ENCODE data around the gene UTS2B.
"Not testable (repeated sequence)": the region's sequence is repeated elsewhere in the genome, so short reads cannot be mapped to it uniquely, and the experiment has no call there.

Gene UTS2B

DNA sequence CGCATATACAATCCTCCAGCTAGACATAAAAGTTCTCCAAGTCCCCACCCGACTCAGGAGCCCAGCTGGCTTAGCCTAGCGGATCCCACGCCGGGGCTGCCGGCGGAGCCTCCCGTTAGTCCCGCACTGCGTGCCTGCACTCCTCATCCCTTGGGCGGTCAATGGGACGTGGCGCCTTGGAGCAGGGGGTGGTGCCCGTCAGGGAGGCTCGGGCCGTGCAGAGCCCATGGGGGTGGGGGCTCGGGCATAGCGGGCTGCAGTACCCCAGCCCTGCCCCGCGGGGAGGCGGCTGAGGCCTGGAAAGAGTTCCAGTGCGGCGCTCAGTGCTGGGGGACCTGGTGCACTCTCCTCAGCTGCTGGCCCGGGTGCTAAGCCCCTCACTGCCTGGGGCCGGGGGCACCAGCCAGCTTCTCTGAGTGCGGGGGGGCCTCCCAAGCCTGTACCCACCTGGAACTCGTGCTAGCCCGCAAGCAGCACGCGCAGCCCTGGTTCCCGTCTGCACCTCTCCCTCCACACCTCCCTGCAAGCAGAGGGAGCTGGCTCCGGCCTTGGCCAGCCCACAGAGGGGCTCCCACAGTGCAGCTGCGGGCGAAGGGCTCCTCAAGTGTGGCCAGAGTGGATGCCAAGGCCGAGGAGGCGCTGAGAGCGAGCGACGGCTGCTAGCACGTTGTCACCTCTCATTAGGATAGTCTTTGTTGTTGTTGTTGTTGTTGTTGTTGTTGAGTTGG is 13.3 kb downstream of the UTS2B start:
- DNase-seq: no peak

DNA sequence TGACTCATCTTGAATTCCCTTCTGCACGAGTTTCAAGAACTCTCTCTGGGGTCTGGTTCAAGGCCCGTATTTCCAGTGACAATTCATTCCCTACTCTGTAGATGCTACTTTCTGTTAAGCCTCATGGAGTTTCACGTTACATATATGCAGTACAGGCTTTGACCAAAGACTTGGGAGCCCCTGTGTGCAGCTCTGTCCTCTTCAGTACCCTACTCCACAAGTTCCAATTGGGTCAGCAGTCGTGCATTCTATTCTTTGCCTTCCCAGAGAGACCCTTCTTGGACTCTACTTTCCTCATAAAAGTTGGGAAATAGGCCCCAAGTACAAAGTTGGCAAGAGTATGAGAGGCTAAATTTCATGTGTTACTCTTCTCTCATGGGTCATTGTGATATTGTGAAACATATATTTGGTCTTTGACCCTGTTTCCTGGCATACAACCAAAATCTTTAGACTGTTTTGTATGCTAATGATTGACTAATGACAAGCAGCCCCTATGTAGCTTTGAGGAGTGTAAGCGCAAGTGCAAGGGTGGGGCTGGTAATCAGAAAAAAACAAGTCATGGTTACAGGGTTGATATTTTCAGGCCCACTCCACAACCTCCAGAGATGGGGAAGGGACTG is 16.1 kb downstream of the UTS2B start:
- no peak for DNase-seq

DNA sequence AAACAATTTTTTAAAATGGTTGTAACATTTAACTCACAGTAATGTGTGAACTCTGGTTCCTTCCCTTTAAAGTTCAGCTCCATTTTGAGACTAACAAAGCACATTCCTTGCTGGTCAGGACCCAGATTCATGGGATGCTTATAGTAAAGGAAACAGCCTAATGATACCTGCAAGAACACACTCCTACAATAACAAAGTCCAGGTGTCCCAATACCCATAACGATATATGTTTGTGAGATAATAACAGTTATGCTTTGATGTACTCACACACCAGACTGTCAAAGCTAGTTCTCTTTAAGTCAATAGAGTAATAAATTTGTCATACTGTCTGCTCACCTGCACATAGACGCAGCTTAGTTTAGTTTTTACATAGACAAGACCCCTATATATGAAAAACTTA is 17.0 kb downstream of the UTS2B start:
- DNase-seq: no peak

DNA sequence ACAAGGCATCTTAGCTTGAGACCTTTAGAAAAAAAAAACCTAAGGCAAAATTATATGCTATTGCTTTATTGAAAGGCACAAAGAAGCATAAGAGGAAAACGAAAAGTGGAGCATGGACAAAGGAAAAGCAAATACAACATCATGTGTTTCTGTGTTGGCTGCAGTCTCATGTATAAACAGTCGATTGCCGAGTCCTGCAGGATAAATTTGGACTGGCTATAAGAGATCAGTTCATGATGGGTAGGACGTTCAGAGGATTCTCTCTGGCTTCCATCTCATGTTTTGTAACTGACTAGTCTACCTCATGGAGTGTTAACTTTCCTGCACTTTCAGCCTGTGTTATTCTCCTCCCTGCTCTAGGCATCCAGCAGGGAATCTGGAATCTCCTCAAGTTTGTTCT is 23.0 kb downstream of the UTS2B start:
- no peak for DNase-seq

DNA sequence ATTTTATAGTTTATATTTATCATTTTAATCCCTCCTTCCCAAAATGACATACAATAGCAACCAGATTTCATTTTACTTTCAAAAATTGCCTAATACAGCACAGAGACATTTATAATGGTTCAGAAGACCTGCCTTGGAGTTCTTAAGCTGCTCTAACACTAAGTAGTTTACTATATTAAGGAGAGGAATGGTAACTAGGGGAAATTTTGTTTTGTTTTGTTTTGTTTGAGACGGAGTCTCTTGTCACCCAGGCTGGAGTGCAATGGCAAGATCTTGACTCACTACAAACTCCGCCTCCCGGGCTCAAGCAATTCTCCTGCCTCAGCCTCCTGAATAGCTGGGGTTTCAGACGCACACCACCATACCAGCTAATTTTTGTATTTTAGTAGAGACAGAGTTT is 23.9 kb downstream of the UTS2B start:
- DNase-seq: no peak

DNA sequence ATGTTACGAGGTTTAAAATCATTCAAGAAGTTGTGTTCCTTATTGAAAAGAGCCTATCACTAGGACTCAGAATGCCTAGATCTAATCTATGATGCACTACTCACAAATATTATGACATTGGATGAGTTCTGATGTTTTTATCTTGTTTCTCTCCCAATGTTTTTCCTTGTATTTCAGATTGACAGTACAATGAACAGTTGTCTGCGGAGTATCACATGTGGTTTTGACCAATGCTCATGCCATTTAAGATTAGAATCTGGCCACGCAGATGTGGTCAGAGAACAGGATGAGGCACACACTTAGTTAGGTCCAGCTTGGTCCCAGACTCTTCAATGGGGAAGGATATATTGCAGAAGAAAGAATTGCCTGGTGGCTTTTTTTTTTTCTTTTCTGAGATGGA is 26.7 kb downstream of the UTS2B start:
- DNase-seq: no peak

DNA sequence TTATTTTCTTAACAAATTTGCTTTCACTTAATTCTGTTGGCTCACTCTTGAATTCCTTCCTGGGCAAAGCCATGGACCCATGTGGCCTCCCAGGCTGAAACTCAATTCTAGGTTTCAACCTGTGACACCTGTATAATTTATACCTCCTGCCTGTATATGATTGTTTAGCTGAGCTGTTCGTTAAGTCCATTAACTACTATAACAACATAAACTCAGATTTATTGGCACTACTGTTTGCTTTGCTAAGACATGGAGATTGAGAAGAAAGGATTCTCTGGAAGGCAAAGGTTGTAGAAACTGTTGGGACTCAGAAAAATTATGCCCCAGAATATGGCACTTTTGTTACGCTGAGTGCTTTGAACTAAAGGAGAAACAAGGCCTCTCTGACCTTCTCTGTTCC is 27.9 kb downstream of the UTS2B start:
- no peak for DNase-seq

DNA sequence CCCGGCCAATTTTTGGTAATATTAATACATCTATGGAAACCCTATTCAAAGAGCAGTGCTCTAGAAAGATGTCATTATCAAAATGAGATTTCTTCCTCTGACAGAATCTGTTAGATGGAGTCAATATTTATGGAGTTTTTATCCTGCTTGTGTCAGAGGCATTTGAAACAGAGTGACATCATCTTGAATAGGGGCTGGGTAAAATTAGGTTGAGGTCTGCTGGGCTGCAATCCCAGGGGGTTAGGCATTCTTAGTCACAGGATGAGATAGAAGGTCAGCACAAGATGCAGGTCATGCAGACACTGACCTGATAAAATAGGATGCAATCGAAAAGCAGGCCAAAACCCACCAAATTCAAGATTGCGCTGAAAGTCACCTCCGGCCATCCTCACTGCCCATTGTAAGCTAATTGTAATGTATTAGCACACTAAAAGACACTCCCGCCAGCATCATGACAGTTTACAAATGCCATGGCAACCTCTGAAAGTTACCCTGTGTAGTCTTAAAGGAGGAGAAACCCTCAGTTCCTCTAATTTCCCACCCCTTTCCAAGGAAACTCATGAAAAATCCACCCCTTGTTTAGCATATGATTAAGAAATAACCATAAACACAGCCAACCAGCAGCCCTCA is 28.4 kb downstream of the UTS2B start:
- DNase-seq: no peak

DNA sequence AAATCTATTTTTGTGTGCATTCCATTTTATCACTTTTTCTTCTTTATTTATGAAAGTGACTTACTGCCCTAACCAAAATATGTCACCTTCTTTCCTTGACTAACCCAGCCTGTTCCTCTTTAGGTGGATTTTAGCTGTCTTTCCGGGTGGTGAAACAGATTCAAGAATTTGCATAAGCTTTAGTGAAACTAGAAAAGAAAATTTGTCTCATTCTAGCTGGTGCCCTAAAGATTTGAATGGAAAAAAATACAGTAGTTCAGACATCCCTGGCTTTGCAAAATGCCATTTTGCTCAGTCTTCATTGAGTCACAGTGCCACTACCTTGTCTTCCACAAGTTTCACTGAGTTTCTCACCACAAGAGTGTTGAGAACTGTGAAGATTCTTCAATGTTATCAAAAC is 29.3 kb downstream of the UTS2B start:
- DNase-seq: no peak

DNA sequence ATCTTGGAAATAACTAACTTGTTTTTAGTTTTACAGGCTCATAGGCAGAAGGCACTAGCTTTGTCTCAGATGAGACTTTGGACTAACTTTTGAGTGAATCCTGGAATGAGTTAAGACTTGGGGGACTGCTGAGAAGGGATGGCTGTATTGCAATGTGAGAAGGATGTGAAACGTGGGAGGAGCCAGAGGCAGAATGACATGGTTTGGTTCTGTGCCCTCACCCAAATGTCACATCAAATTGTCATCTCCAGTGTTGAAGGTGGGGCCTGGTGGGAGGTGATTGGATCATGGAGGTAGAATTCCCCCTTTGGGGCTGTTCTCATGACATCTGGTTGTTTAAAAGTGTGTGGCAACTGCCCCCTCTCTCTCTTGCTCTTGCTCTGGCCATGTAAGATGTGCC is 29.9 kb downstream of the UTS2B start:
- no peak for DNase-seq

DNA sequence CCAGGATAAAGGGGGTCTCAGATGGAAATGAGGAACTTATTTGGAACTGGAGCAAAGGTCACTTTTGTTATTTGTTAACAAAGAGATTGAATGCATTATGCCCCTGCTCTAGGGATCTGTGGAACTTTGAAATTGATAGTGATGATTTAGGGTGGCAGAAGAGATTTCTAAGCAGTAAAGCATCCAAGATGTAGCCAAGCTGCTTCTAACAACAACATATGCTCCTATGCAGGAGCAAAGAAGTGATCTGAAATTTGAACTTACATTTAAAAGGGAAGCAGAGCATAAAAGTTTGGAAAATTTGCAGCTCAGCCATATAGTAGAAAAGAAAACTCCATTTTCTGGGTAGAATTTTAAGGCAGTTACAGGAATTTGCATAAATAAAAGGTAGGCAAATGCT is 31.5 kb downstream of the UTS2B start:
- no peak for DNase-seq

DNA sequence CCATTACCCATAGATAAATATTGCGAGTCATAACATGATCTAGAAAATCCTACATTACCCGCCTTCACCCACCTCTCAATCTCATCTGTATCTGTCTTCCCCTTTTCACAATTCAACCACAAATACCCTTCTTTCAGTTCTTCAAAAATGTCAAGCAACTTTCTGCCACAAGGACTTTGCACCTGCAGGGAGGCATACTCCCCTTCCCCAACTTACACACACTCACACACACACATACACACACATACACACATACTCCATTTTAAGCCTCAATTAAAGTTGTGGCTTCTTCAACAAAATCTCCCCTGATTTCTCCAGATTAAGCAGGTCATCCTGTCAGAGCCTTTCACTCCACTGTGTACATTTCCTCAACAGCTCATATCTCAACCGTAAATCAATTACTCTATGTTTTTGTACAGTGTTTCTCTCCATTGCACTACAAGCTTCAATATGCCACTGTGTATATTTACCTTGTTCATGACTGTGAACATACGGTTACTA is 34.2 kb downstream of the UTS2B start:
- DNase-seq: no peak

DNA sequence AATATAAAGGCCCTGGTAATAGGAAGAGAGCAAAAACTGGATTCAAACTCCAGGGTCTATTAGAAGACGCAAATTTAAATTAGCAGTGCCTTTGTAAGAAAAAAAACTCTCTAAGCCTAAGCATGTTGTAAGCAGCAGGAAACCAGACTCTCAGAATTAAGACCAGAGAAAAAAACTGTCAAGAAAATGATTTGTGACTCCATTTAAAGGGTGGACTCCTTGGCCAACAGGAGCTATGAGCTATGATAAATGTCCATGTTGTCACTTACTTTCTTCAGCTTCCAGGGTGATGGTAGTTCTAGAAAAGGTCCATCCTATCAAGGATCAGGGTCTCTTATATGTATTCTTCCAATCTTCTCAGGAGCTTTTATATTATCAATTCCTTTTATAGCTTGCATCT is 36.0 kb downstream of the UTS2B start:
- DNase-seq: no peak

DNA sequence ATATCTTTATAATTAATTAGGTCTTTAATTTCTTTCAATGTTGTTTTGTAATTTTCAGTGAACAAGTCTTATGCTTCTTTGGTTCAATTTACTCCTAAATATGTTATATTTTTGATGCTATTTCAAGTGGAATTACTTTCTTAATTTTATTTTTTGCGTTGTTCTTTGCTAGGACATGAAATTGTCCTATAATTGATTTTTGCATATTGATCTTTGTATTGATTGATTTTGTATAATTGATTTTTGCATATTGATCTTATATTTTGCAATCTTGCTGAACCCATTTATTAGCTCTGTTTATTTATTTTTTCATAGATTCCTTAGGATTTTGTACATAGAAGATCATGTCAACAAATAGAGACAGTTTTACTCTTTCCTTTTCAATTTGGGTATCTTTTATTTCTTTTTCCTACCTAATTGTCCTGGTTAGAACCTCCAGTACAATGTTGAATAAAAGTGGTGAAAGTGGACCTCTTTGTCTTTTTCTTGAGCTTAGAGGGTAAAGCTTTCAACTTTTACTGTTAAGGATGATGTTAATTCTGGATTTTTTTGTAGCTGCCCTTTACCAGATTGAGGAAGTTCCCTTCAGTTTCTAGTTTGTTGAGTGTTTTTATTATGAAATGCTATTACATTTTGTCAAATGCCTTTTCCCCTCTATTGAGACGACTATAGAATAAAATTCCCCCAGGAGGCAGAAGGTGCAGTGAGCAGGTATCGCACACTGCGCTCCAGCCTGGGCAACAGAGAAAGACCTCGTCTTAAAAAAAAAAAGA is 37.9 kb downstream of the UTS2B start:
- no peak for DNase-seq

DNA sequence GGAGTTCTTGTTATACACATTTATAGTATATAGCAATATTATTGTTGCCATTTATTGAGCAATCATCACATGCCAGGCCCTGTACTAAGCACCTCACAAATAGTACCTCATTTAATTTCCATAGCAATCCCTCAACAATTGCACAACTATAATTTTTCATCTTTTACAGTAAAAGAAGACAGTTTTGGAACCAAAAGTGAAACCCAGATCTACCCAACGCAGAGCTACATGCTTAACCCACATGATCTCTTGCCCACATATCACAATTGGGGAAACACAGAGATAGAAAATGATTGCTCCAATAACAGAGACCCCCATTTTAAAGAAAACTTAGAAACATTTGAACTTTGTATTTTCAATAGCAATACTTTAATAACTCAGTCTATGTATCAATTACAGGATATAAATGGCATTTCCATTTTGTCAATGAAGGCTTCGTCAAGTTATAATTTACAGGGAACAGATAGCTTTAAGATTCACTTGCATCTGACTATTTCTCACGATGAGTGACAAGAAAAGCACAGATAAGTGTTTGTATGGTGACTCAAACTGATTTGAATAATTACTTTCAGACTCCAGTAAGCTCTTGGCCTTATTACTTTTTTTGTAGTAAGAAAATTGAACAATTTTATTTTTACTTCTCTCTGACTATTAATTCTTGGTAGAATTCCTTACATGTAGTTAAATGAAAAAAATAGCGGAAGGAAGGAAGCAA is 39.9 kb downstream of the UTS2B start:
- DNase-seq: no peak

DNA sequence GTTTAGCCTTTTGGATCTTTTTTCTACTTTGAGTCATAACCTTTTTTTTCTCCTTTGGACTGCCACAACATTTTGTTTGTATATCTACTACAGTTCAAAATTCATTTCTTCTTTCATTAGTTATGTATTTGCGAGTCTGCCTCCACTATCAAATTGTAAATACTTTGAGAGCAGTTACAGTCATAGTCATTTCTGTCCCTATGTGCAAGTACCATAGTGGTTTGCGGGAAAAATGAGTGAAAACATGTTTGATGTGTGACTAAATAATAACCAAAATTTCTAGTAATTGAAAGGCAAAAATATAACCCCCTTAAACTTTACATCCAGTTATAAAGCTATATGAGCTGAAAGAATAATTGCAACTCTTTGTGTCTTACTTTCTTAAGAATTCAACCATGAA is 46.9 kb downstream of the UTS2B start:
- no peak for DNase-seq

DNA sequence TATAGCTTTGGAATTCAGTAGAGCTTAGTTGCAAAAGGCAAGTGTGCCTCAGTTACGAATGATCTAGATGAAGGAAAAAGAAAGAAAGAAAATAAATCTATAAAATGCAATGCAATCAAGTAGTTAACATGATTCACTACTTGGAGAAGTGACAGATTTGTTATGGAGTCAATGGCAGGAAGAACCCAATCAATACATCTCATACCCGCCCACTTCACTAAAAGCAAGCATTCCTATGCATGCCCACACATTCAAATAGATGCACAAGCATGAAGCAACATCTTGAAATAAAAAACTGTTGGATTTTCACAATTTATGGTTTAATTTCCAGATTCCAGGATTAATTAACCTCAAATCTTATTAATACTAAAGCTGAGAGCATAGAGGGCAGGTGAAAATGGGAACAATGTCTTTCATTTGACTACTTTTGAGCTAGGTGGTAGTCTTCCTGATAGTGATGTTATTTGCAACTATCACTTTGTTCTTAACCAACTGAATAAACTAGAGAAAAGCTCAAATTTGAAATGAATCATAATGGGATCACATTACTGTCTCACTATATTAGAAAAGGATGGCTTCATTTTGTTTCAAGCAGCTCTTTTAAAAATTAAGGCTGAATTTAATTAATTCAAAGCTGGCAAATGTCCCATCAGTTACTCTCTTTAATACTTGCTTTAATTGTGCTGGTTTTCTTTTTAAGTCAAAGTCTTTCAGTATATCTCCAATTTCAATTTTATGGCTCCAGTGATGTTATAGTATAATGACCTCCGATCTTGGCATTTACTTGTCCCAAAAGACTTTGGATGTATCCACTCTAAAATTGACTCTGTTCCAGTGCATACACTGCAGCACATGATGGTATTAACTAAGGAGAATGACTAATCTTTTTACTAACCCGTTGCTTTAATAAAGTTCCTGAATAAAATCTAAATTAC is 47.8 kb downstream of the UTS2B start:
- DNase-seq: no peak

DNA sequence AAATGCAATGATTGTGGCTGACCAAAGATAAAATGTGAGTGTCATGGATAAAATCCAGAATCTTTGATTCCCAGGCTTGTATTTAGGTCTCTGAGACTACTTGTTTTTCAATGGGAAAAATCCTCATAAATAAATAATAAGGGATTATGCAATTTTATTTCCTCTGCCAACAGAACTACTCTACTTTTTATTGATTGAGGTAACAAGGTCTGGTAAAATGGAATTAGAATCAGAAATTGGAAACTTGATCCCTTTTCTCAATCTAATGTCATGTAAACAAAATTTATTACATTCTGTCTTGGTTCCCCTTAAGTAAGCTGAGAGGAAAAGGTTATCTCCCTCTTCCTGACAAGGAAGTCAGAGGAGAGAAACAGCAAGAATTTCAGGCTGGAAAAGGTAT is 49.4 kb downstream of the UTS2B start:
- DNase-seq: no peak

DNA sequence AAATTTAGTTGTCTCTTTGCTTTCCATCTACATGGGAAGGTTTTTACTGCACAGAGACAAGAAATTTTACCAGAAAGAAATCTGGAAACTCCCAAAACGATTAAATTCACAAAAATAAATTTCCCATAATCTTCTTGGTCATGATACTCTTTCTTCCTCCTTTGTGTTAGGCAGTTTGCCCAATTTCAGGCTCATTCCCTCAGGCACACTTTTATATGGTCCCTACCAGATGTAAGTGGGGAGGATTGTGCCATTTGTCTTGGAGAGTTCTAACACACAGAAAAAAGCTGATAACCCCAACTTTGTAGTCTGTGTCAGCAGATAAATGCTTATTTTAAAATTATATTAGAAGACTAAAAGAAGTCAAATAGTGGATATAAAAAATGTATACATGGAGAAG is 50.2 kb downstream of the UTS2B start:
- no peak for DNase-seq

DNA sequence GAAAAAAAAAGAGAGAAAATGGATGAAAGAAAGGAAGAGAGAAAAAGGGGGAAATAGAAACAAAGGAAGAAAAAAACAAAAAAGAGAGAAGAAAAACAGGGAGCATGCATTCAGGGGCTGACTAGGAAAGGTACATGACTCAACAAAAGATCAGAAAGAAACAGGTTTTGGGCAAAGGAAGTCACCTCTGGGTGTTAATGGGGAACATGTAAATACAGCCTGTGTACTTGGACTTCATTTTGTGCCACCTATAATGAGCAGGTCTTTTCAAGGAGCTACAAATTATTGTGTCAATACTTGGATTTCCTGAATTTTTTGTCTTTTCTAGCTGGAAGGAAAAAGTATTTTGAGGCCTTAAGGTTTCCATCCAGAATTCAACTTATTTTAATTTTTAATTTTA is 54.6 kb downstream of the UTS2B start:
- DNase-seq: no peak

DNA sequence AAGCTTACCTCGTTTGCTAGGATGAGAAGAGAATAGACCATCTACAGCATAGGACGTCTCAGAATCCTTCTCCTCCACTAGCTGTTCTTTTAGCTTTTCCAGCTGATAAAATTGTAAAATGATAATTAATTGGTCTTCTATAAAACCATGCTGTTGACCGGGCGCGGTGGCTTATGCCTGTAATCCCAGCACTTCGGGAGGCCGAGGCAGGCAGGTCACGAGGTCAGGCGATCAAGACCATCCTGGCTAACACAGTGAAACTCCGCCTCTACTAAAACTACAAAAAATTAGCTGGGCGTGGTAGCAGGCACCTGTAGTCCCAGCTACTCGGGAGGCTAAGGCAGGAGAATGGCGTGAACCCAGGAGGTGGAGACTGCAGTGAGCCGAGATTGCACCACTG is 55.1 kb downstream of the UTS2B start:
- DNase-seq: not testable (repeated sequence)
